Naive thymus-derived CD4-positive, alpha-beta T cell (primary cell): ENCODE measurements around the gene GNL2. TPM values are rescaled to one million over a fixed set of nuclear protein-coding genes. Genes with fewer than 3 reads are reported as not detected.

ENCODE experiments used
- ATAC-seq: fragments of 150-1000 bp; cut with Tn5 transposase; 2 replicates; pipeline ENCODE4 v1.10.0; 2021; ENCODE audit warnings: mild to moderate bottlenecking, moderate library complexity
- CTCF ChIA-PET: fragments of 350-600 bp; sonication (Branson Sonifier 250); formaldehyde crosslinking; loops from one replicate; lab custom pipeline; 2021; ENCODE audit warnings: antibody characterized with exemption; lab: Charles Lee
- POLR2A ChIA-PET: fragments of 350-600 bp; sonication (Branson Sonifier 250); formaldehyde crosslinking; loops from one replicate; lab custom pipeline; 2021; ENCODE audit warnings: antibody characterized with exemption, inconsistent platforms; lab: Charles Lee
- DNase-seq, 9 donors: peaks; one replicate each; pipeline versions ENCODE4 v3.0.0 to v3.0.0-alpha.2; 2020 to 2022; ENCODE audit warnings: mixed read lengths in 1 of 9
- H3K27ac ChIP-seq: one replicate; pipeline ENCODE4 v1.7.0; 2013; ENCODE audit warnings: mild to moderate bottlenecking, low read depth, low read length, moderate library complexity
- H3K27me3 ChIP-seq, 2 donors: one replicate each; pipeline ENCODE4 v1.7.0; 2013; ENCODE audit warnings: low read length in 2 of 2, mild to moderate bottlenecking in 2 of 2, moderate library complexity in 2 of 2; ENCODE audit not compliant: control insufficient read depth in 2 of 2, insufficient read depth in 2 of 2
- H3K36me3 ChIP-seq, 3 experiments: 1 replicate in 2 of 3; 2 replicates in 1 of 3; pipeline ENCODE4 v1.7.0; 2013; ENCODE audit warnings: low read length in 3 of 3, mild to moderate bottlenecking in 3 of 3, moderate library complexity in 1 of 3; ENCODE audit not compliant: insufficient read depth in 3 of 3, control insufficient read depth in 2 of 3
- H3K4me1 ChIP-seq, 2 donors: one replicate each; pipeline ENCODE4 v1.7.0; 2013; ENCODE audit warnings: low read length in 2 of 2, mild to moderate bottlenecking in 2 of 2, moderate library complexity in 1 of 2; ENCODE audit not compliant: control insufficient read depth in 2 of 2, insufficient read depth in 2 of 2
- H3K4me3 ChIP-seq: 2 replicates; pipeline ENCODE4 v1.7.0; 2013; ENCODE audit warnings: mild to moderate bottlenecking, low read length
- H3K9me3 ChIP-seq, 3 experiments: 1 replicate in 2 of 3; 2 replicates in 1 of 3; pipeline ENCODE4 v1.7.0; 2013; ENCODE audit warnings: low read length in 3 of 3; ENCODE audit not compliant: control insufficient read depth in 2 of 3
- H3K27ac Mint-ChIP-seq, 9 donors: one replicate each; pipeline ENCODE4 v1.8.0; 2020 to 2022; ENCODE audit warnings: mixed read lengths in 9 of 9, mild to moderate bottlenecking in 8 of 9, moderate library complexity in 5 of 9, inconsistent platforms in 2 of 9
- H3K27me3 Mint-ChIP-seq, 5 donors: one replicate each; pipeline ENCODE4 v1.8.0; 2021 to 2022; ENCODE audit warnings: mixed read lengths in 5 of 5, mild to moderate bottlenecking in 1 of 5
- H3K36me3 Mint-ChIP-seq, 5 donors: one replicate each; pipeline ENCODE4 v1.8.0; 2020 to 2022; ENCODE audit warnings: mixed read lengths in 5 of 5, mild to moderate bottlenecking in 3 of 5, inconsistent platforms in 1 of 5
- H3K4me1 Mint-ChIP-seq, 7 donors: one replicate each; pipeline ENCODE4 v1.8.0; 2020 to 2022; ENCODE audit warnings: mixed read lengths in 7 of 7, mild to moderate bottlenecking in 3 of 7, inconsistent platforms in 1 of 7
- H3K4me3 Mint-ChIP-seq, 10 donors: one replicate each; pipeline ENCODE4 v1.8.0; 2020 to 2022; ENCODE audit warnings: mild to moderate bottlenecking in 10 of 10, mixed read lengths in 10 of 10, moderate library complexity in 6 of 10, inconsistent platforms in 2 of 10
- H3K9me3 Mint-ChIP-seq, 11 donors: one replicate each; pipeline ENCODE4 v1.8.0; 2020 to 2022; ENCODE audit warnings: mixed read lengths in 11 of 11, mild to moderate bottlenecking in 4 of 11, inconsistent platforms in 1 of 11, moderate library complexity in 1 of 11
- intact Hi-C, 2 donors: fragments of 100-400 bp; cut with micrococcal nuclease; formaldehyde crosslinking; loops; one replicate each; pipeline ENCODE4 v1.15.1; 2023
- polyA plus RNA-seq, 2 donors: library from polyadenylated mRNA; unstranded; fragments of 300-500 nt; fragmentation: Illumina TruSeq; gene quantifications; one replicate each; pipeline ENCODE4 v1.2.3, GENCODE V29; 2021
- total RNA-seq, 6 experiments: library from RNA in 5 of 6; stranded (reverse) in 5 of 6; gene quantifications; 1 replicate in 5 of 6; 2 replicates in 1 of 6; pipeline ENCODE4 v1.2.3 and lab custom pipeline; 2021 to 2026

Gene GNL2
- total and polyA plus RNA-seq, 7 experiments from 2014 or later: 33.3 to 66.7 (median 56.0) TPM

DNA sequence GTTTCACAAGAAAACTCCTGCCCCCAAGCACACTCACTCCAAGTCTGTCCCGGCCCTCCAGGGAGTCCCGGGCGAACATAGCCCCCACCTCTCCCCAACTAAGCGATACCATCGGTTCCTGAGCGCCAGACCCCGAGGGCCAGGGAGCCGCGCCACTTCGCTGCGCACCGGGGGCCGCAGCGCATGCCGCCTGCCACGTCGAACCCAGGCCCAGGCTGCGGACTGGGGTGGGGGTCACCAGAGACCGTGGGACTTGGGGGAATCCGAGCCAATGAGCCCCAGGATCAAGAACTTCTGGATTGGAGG, 38.2 kb upstream of the GNL2 start:
- Histone ChIP-seq H3K27me3 (peaks cover 7 to 12% of the 10 kb centered on the region in 2 donors), H3K4me3 (no peak overlapping the region)
- ATAC-seq: no peak

GRCh38 chr1:37633040-37633937, 37.6 kb upstream of the GNL2 start:
- Mint-ChIP-seq H3K4me1 (peaks cover 0 to 22% (median 9%) of the 10 kb centered on the region in 7 donors), H3K27ac (no peak overlapping the region), H3K9me3 (no peaks in the 10 kb centered on the region), H3K27me3 (peaks cover 69 to 81% (median 75%) of the 10 kb centered on the region in 5 donors), H3K4me3 (peak overlapping the region in 7 of 10 donors; percentile 23 to 76 (median 58)), H3K36me3 (peaks cover 0 to 3% (median 0%) of the 10 kb centered on the region in 5 donors)
- POLR2A ChIA-PET: no interaction called here
- CTCF ChIA-PET: no interaction called here
- Histone ChIP-seq H3K4me1 (no peaks in the 10 kb centered on the region), H3K27ac (no peak overlapping the region), H3K4me3 (no peak overlapping the region), H3K27me3 (peaks cover 7 to 12% of the 10 kb centered on the region in 2 donors), H3K9me3 (no peaks in the 10 kb centered on the region), H3K36me3 (no peaks in the 10 kb centered on the region)
- intact Hi-C loops: no loop called here
- ATAC-seq (no peak), DNase-seq (no peak)

More for the DNA sequence above, 38.2 kb upstream of the GNL2 start:
- intact Hi-C loops: no loop called here
- Mint-ChIP-seq H3K4me3 (peak overlapping the region in 6 of 10 donors; percentile 25 to 68 (median 55)), H3K36me3 (peaks cover 0 to 3% (median 0%) of the 10 kb centered on the region in 5 donors), H3K27me3 (peaks cover 65 to 76% (median 71%) of the 10 kb centered on the region in 5 donors), H3K27ac (peak overlapping the region in 1 of 9 donors; percentile 59), H3K4me1 (peaks cover 0 to 22% (median 9%) of the 10 kb centered on the region in 7 donors), H3K9me3 (no peaks in the 10 kb centered on the region)
- no peak for DNase-seq
- Histone ChIP-seq H3K4me1 (no peaks in the 10 kb centered on the region), H3K36me3 (no peaks in the 10 kb centered on the region), H3K27ac (no peak overlapping the region), H3K9me3 (no peaks in the 10 kb centered on the region)
- ChIA-PET POLR2A (no interaction called here), CTCF (no interaction called here)

DNA sequence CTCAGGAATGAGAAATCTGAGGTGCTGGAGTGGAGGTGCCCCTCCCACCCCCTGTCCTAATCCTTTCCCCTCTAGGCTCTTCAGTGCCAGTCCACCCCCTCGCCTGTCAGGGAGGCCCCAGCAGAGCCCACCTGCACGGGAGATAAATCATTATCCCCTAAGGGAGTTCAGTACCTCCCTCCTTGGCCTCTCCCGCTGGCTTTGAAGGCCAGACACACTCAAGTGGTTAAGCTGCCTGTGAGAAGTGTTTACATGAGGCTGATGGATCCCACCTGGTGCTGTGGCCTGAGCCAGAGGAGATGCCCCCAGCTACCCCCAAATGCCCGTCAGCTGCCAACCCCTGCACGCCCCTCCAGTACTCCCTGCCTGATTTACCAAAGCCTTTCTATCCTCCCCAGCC, 35.3 kb upstream of the GNL2 start:
- intact Hi-C loops: no loop called here

DNA sequence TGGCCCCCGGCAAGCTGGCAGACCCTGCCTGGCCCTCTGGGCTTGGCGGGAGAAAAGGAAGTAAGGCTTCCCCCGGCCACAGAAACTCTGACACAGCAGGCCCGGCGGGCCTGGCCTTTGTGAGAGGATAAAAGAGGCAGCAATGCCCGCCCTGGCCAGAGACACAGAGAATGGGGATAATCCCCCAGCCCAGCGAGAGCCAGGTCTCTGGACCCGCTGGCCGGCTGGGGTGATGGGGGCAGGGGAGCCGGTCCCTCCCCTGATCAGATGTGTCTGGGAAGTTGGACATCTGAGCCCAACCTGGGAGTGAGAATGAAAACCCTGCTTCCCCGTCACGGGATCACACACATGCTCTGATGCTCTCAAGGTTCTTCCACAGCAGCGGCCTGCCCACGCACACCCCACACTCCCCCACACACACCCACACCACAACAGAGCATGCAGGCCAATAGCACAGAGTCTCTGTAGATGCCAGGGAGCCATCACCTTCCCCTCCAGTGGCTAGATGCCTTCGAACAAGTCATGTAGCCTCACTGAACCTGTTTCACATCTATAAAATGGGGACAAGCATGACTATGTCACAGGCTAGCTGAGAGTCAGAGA, 34.8 kb upstream of the GNL2 start:
- Mint-ChIP-seq H3K27me3 (peaks cover 64 to 82% (median 78%) of the 10 kb centered on the region in 5 donors), H3K9me3 (no peaks in the 10 kb centered on the region), H3K4me3 (no peak overlapping the region), H3K27ac (no peak overlapping the region), H3K36me3 (peaks cover 0 to 2% (median 0%) of the 10 kb centered on the region in 5 donors), H3K4me1 (peaks cover 0 to 22% (median 9%) of the 10 kb centered on the region in 7 donors)
- H3K4me1 ChIP-seq: no peaks in the 10 kb centered on the region
- DNase-seq: no peak
- ATAC-seq: no peak
- no peaks in the 10 kb centered on the region for H3K36me3 ChIP-seq
- no peaks in the 10 kb centered on the region for H3K9me3 ChIP-seq
- H3K27ac ChIP-seq: no peak overlapping the region
- POLR2A ChIA-PET: no interaction called here
- intact Hi-C loops: no loop called here
- H3K27me3 ChIP-seq: peaks cover 4 to 5% of the 10 kb centered on the region in 2 donors
- CTCF ChIA-PET: interaction anchor here (1.1 kb wide), 1 partner anchor 44 kb away, joined by 3 read pairs; no protein-coding TSS in a partner anchor
- H3K4me3 ChIP-seq: no peak overlapping the region

More for the DNA sequence above, 35.3 kb upstream of the GNL2 start:
- Mint-ChIP-seq H3K27me3 (peaks cover 69 to 85% (median 82%) of the 10 kb centered on the region in 5 donors), H3K36me3 (peaks cover 0 to 3% (median 0%) of the 10 kb centered on the region in 5 donors), H3K27ac (no peak overlapping the region), H3K9me3 (no peaks in the 10 kb centered on the region), H3K4me1 (peaks cover 0 to 22% (median 9%) of the 10 kb centered on the region in 7 donors), H3K4me3 (no peak overlapping the region)
- ChIA-PET POLR2A (no interaction called here), CTCF (no interaction called here)
- Histone ChIP-seq H3K27me3 (peaks cover 7 to 9% of the 10 kb centered on the region in 2 donors), H3K36me3 (no peaks in the 10 kb centered on the region), H3K27ac (no peak overlapping the region), H3K4me3 (no peak overlapping the region), H3K9me3 (no peaks in the 10 kb centered on the region), H3K4me1 (no peaks in the 10 kb centered on the region)
- DNase-seq (no peak), ATAC-seq (no peak)

DNA sequence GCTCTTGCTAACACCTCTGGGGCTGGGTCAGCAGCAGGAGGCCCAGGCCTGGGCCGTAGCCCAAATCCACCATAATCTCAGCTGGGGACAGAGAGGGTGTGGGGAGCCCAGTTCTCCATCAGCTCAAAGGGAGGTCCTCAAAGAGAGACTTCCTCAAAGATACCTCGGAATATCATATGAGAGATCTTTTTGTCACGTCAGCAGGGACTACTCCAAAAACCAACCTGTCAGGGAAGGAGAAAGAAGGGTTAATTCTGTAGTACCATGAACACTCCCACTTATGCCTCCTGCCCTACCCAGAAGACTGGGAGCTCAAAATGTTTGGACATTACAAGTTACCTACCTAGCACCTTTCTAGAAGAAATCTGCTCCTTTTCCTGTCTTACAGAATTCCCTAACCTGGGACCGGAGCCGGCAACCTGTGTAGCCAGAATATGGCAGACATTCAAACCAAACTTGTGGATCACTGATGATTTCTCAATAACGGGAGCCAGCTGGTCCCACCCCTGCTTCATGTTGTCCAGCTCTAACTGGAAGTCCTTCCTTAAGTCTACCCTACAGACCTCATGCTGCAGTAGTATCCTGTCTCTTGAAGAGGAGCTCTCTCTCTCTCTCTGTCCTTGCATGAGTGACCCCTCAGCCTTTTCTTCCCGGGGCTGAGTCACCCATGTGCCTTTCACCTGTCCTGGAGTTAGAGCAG, 34.1 kb upstream of the GNL2 start:
- no peaks in the 10 kb centered on the region for H3K4me1 ChIP-seq
- H3K36me3 ChIP-seq: no peaks in the 10 kb centered on the region
- no peak overlapping the region for H3K27ac ChIP-seq
- no peak overlapping the region for H3K4me3 Mint-ChIP-seq
- ChIA-PET POLR2A (no interaction called here), CTCF (interaction anchor here (0.5 to 1.1 kb wide), 3 partner anchors 26 to 45 kb away, joined by 3 to 4 read pairs (median 3); no protein-coding TSS in a partner anchor)
- no peaks in the 10 kb centered on the region for H3K27me3 ChIP-seq
- ATAC-seq: no peak
- H3K27ac Mint-ChIP-seq: no peak overlapping the region
- H3K4me3 ChIP-seq: no peak overlapping the region
- H3K27me3 Mint-ChIP-seq: peaks cover 64 to 79% (median 77%) of the 10 kb centered on the region in 5 donors
- peaks cover 0 to 17% (median 5%) of the 10 kb centered on the region in 7 donors for H3K4me1 Mint-ChIP-seq
- DNase-seq: no peak
- H3K9me3 ChIP-seq: no peaks in the 10 kb centered on the region
- H3K9me3 Mint-ChIP-seq: no peaks in the 10 kb centered on the region
- intact Hi-C loops: no loop called here
- H3K36me3 Mint-ChIP-seq: peaks cover 0 to 2% (median 0%) of the 10 kb centered on the region in 5 donors

GRCh38 chr1:37629008-37629407, 33.3 kb upstream of the GNL2 start:
- no peak for DNase-seq
- POLR2A ChIA-PET: no interaction called here

More at GRCh38 chr1:37629008-37629407, 33.3 kb upstream of the GNL2 start:
- Mint-ChIP-seq H3K36me3 (peaks cover 0 to 4% (median 0%) of the 10 kb centered on the region in 5 donors), H3K27ac (no peak overlapping the region), H3K27me3 (peaks cover 69 to 81% (median 79%) of the 10 kb centered on the region in 5 donors), H3K9me3 (no peaks in the 10 kb centered on the region), H3K4me3 (no peak overlapping the region), H3K4me1 (peaks cover 0 to 15% (median 4%) of the 10 kb centered on the region in 7 donors)
- no peaks in the 10 kb centered on the region for H3K4me1 ChIP-seq
- H3K9me3 ChIP-seq: no peaks in the 10 kb centered on the region
- H3K36me3 ChIP-seq: no peaks in the 10 kb centered on the region
- intact Hi-C loops: no loop called here
- CTCF ChIA-PET: interaction anchor here (1.1 kb wide), 1 partner anchor 25 kb away, joined by 4 read pairs; no protein-coding TSS in a partner anchor
- no peak for ATAC-seq
- no peaks in the 10 kb centered on the region for H3K27me3 ChIP-seq
- no peak overlapping the region for H3K4me3 ChIP-seq
- H3K27ac ChIP-seq: no peak overlapping the region
